Suprapubic skin (tissue), 4 donors: ENCODE data around the gene AIG1. TPM values are rescaled to one million over a fixed set of nuclear protein-coding genes. Genes with fewer than 3 reads are reported as not detected.

ENCODE experiments used
- DNase-seq, 2 donors: peaks; one replicate each; pipeline ENCODE4 v3.0.0-alpha.2; 2019; ENCODE audit warnings: low spot score in 2 of 2
- H3K27ac ChIP-seq: fragments of 200-600 bp; sonication (generic); one replicate; pipeline ENCODE4 v1.5.1; 2019
- H3K27me3 ChIP-seq: fragments of 200-600 bp; sonication (generic); one replicate; pipeline ENCODE4 v1.5.1; 2019
- H3K36me3 ChIP-seq: fragments of 200-600 bp; sonication (generic); one replicate; pipeline ENCODE4 v1.5.1; 2019
- H3K4me1 ChIP-seq: fragments of 200-600 bp; sonication (generic); one replicate; pipeline ENCODE4 v1.5.1; 2019
- H3K4me3 ChIP-seq: fragments of 200-600 bp; sonication (generic); one replicate; pipeline ENCODE4 v1.5.1; 2019; ENCODE audit warnings: mild to moderate bottlenecking
- H3K9me3 ChIP-seq: fragments of 200-600 bp; sonication (generic); one replicate; pipeline ENCODE4 v1.5.1; 2019
- EP300 ChIP-seq: sonication (generic); formaldehyde crosslinking; IDR thresholded peaks from one replicate; pipeline ENCODE4 v1.6.1; 2017; ENCODE audit warnings: antibody characterized with exemption
- POLR2A ChIP-seq, 2 donors: fragments of 450-650 bp; IDR thresholded peaks; one replicate each; pipeline ENCODE4 v1.6.1; 2017; ENCODE audit warnings: antibody characterized with exemption in 2 of 2, mild to moderate bottlenecking in 2 of 2, moderate library complexity in 2 of 2
- POLR2AphosphoS5 ChIP-seq, 3 donors: sonication (generic); formaldehyde crosslinking; IDR thresholded peaks; one replicate each; pipeline ENCODE4 v1.6.1; 2017; ENCODE audit warnings: antibody characterized with exemption in 3 of 3
- WGBS: methylation state at CpG from one replicate; pipeline ENCODE4 v1.1.5; 2018; 5-methylcytosine and 5-hydroxymethylcytosine counted together
- total RNA-seq, 4 donors: library from RNA; depleted of rRNA; stranded (reverse); fragments of >200 nt; gene quantifications; one replicate each; pipeline ENCODE4 v1.1.0, GENCODE V29; 2016
- TF ChIP-seq, protein P1 (sequence below), 2 donors: fragments of 200-600 bp in 1 of 2; fragments of 450-650 bp in 1 of 2; sonication (generic) in 1 of 2; IDR thresholded peaks; one replicate each; pipeline ENCODE4 v1.5.1; 2016 to 2019; ENCODE audit warnings: antibody characterized with exemption in 2 of 2, mild to moderate bottlenecking in 1 of 2, moderate library complexity in 1 of 2

The AIG1 gene
- total RNA-seq, 4 donors from 2014 or later = 14.5 to 22.1 (median 19.7) TPM

DNA sequence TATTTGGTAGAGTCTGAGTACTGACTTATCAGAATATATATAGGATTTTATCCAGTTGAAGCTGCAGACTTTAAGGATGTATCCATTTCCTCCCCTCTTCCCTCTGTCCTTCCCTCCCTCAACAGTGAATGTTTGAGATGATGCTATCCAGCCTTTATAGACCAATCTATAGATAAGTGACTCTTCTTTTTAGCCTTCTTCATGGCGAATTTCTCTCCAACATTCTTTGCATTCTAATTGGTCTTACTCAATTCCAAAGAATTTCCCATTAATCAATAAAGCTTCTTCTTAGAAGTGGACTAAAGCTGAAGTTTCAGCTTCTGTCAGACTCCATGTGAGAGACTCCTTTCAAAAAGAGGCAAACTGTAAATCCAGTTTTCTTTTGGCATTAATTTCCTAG lies 99.3 kb downstream of the AIG1 start:
- TF ChIP-seq POLR2A (IDR thresholded peaks at IDR 0.05) (no peak), POLR2AphosphoS5 (IDR thresholded peaks at IDR 0.05) (no peak), EP300 (no peak)
- TF ChIP-seq, protein P1, sequence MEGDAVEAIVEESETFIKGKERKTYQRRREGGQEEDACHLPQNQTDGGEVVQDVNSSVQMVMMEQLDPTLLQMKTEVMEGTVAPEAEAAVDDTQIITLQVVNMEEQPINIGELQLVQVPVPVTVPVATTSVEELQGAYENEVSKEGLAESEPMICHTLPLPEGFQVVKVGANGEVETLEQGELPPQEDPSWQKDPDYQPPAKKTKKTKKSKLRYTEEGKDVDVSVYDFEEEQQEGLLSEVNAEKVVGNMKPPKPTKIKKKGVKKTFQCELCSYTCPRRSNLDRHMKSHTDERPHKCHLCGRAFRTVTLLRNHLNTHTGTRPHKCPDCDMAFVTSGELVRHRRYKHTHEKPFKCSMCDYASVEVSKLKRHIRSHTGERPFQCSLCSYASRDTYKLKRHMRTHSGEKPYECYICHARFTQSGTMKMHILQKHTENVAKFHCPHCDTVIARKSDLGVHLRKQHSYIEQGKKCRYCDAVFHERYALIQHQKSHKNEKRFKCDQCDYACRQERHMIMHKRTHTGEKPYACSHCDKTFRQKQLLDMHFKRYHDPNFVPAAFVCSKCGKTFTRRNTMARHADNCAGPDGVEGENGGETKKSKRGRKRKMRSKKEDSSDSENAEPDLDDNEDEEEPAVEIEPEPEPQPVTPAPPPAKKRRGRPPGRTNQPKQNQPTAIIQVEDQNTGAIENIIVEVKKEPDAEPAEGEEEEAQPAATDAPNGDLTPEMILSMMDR (IDR thresholded peaks at IDR 0.05) = no peak
- WGBS = 74% methylated on average over 1 of the region's 1 CpG

DNA sequence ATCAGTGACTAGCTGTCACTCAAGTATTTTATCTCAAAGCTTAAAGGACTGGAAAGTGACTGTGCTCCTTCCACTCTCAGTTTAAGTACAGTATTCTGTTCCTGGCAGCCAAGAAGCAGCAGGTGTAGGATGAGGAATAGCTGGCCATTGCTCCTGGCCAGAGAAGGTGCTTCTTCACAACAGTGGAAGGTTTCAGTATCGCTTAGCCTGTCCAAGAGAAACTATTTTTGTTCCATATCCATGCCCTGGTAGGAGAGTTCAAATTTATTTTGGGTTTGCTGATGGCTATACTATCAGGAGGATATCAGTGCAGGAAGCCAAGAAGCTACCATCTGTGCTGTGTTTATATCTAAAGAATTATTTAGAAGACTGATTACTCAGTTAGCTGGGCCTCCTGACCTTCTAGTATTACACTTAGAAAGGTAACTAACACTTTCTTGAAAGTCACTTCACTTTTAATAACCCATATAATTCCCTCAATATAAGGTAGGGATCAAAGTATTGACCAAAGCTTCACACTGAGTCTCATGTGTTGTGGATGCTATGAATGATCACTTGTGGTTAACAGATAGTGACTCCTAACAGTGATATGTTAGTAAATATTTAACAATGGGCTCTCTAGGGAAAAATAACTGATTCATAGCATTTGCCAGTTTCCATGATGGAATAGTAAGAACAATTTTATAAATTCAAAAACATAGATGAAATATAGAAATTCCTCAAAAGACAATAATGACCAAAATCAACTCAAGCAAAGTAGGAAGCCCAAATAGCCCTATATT lies 99.9 kb downstream of the AIG1 start:
- Histone ChIP-seq H3K9me3 (no peaks in the 10 kb centered on the region), H3K4me1 (peaks cover 13% of the 10 kb centered on the region), H3K4me3 (no peak overlapping the region), H3K27ac (no peak overlapping the region), H3K27me3 (no peaks in the 10 kb centered on the region), H3K36me3 (no peaks in the 10 kb centered on the region)
- 82% methylated on average over 1 of the region's 1 CpG for WGBS
- no peak for DNase-seq
- TF ChIP-seq POLR2AphosphoS5 (IDR thresholded peaks at IDR 0.05) (no peak), POLR2A (IDR thresholded peaks at IDR 0.05) (no peak), EP300 (no peak)
- TF ChIP-seq, protein P1 (IDR thresholded peaks at IDR 0.05) = no peak

More for the DNA sequence above, 99.3 kb downstream of the AIG1 start:
- Histone ChIP-seq H3K27ac (no peak overlapping the region), H3K4me1 (peaks cover 13% of the 10 kb centered on the region), H3K4me3 (no peak overlapping the region), H3K36me3 (no peaks in the 10 kb centered on the region), H3K27me3 (no peaks in the 10 kb centered on the region), H3K9me3 (no peaks in the 10 kb centered on the region)
- no peak for DNase-seq

DNA sequence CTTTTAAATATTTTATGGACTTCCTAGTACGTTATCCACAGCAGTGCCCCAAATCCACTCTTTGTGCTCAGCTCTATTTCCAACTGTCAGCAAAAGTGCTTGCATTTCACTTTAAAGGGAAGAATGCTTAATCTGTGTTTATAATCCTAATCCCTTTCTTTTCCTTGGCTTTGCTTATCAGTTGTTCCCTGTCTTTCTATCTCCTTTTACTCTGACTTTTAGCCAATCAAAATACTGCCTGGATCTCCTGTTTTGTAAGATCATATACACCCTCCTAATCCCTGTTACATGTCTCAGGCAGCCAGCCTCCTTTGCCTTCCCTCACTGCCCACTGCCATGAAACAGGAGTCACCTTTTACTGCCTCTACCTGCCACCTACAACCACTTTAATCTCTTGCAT lies 102.9 kb downstream of the AIG1 start:
- no peak for DNase-seq
- WGBS = 3% methylated on average over 1 of the region's 1 CpG

DNA sequence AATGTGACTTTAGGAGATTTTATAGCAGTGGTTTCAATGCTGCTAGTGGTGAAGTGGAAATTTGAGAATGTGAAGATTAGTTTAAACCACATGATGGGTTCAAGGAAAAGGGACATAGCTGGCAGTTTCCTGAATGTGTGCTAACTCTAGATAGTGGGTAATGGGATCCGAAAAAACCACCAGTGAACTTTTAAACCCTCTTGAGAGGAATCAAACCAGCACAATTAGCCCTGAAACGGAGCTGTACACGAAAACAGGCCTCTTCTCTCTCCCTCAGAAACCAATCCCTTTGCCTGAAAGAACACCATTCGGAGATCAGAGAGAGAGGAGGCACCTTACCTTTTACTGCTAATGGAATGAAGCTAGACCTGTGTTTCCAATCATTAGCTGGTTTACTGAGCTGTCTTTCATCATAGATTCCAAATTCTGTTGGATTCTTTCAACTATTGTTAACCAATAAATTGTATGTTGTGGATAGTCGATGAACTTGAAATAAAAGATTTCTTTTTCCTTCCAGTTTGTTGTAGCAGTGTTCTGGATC lies 103.9 kb downstream of the AIG1 start:
- no peaks in the 10 kb centered on the region for H3K27me3 ChIP-seq
- H3K27ac ChIP-seq = no peak overlapping the region
- 88% methylated on average over 5 of the region's 5 CpGs for WGBS
- H3K4me3 ChIP-seq = no peak overlapping the region
- TF ChIP-seq POLR2A (IDR thresholded peaks at IDR 0.05) (no peak), EP300 (no peak), POLR2AphosphoS5 (IDR thresholded peaks at IDR 0.05) (no peak)
- TF ChIP-seq, protein P1 (IDR thresholded peaks at IDR 0.05) = no peak
- no peaks in the 10 kb centered on the region for H3K9me3 ChIP-seq
- peaks cover 8% of the 10 kb centered on the region for H3K36me3 ChIP-seq
- H3K4me1 ChIP-seq = no peaks in the 10 kb centered on the region
- DNase-seq = no peak

More for the DNA sequence above, 102.9 kb downstream of the AIG1 start:
- Histone ChIP-seq H3K4me1 (peaks cover 9% of the 10 kb centered on the region), H3K4me3 (no peak overlapping the region), H3K36me3 (peaks cover 8% of the 10 kb centered on the region), H3K27me3 (no peaks in the 10 kb centered on the region), H3K9me3 (no peaks in the 10 kb centered on the region), H3K27ac (no peak overlapping the region)
- TF ChIP-seq POLR2AphosphoS5 (IDR thresholded peaks at IDR 0.05) = no peak
- TF ChIP-seq, protein P1 (IDR thresholded peaks at IDR 0.05) = no peak

DNA sequence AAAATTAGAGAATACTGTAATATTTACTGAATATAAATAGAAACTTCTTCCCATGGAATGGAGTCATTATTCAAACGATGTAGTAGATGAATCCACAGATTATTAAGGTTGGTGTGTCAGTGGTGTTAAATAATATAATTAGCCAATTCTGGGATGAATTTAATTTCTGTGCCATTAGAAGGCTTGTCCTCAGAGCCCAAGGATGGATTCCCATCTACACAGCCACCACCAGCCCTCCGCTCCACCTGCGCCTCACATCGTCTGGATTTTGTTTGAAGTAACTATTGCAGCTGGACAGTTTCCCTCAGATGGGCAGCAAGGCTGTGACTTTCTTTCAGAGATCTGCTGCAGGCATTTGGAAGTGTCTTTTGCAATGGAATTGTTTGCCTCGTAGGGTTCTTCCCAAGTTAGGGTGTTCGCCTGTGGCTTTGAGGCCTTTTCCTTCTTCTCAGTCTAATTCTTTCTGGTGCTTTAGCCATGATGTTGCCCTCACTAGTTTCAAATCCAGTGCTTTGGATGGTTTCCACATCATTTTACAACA lies 104.7 kb downstream of the AIG1 start:
- H3K27me3 ChIP-seq = no peaks in the 10 kb centered on the region
- H3K27ac ChIP-seq = no peak overlapping the region
- TF ChIP-seq EP300 (no peak), POLR2AphosphoS5 (IDR thresholded peaks at IDR 0.05) (no peak), POLR2A (IDR thresholded peaks at IDR 0.05) (no peak)
- TF ChIP-seq, protein P1 (IDR thresholded peaks at IDR 0.05) = no peak
- 92% methylated on average over 6 of the region's 6 CpGs for WGBS
- no peak for DNase-seq
- H3K4me1 ChIP-seq = no peaks in the 10 kb centered on the region
- H3K4me3 ChIP-seq = no peak overlapping the region
- no peaks in the 10 kb centered on the region for H3K9me3 ChIP-seq
- H3K36me3 ChIP-seq = peaks cover 8% of the 10 kb centered on the region
